Keratinocyte (primary cell): ENCODE results near the gene UBXN6.

Source experiments
- EZH2 ChIP-seq: IDR thresholded peaks from one replicate; pipeline ENCODE4 v1.6.1; 2012; ENCODE audit warnings: inconsistent platforms, mild to moderate bottlenecking, low read length, moderate library complexity
- TF ChIP-seq, protein P1 (sequence below), 3 experiments: IDR thresholded peaks in 1 of 3; conservative IDR thresholded peaks in 1 of 3; optimal IDR thresholded peaks in 1 of 3; 2 replicates in 2 of 3; 3 replicates in 1 of 3; pipeline versions ENCODE3 to v1.5.1; 2011; ENCODE audit warnings: low read length in 3 of 3, mild to moderate bottlenecking in 3 of 3, moderate library complexity in 2 of 3, control low read depth in 1 of 3, inconsistent platforms in 1 of 3; ENCODE audit not compliant: insufficient read depth in 2 of 3; ENCODE audit errors: extremely low read depth in 1 of 3

DNA sequence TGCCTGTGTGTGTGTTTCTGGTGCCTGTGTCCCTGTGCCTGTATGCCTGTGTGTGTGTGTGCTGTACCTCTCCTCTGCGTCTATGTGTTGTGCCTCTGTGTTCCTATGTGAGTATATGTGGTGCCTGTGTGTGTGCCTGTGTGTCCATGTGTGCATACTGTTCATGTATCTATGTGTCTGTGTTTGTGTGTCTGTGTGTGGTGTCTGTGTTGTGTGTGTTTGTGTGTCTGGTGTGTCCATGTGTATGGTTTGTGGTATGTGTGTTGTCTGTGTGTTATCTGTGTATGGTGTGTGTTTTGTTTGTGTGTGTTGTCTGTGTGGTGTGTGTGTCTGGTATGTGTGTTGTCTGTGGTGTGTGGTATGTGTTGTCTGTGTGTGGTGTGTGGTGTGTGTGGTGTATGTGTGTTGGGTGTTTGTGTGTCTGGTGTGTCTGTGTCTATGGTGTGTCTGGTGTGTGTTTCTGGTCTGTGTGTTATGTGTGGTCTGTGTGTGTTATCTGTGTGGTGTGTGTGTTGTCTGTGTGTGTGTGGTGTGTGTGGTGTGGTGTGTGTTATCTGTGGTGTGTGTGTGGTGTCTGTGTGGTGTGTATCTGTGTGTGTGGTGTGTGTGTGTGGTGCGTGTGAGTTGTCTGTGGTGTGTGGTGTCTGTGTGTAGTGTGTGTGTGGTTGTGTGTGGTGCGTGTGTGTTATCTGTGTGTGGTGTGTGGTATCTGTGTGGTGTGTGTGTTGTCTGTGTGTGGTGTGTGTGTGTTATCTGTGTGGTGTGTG, 34.9 kb upstream of the UBXN6 start:
- TF ChIP-seq, protein P1, sequence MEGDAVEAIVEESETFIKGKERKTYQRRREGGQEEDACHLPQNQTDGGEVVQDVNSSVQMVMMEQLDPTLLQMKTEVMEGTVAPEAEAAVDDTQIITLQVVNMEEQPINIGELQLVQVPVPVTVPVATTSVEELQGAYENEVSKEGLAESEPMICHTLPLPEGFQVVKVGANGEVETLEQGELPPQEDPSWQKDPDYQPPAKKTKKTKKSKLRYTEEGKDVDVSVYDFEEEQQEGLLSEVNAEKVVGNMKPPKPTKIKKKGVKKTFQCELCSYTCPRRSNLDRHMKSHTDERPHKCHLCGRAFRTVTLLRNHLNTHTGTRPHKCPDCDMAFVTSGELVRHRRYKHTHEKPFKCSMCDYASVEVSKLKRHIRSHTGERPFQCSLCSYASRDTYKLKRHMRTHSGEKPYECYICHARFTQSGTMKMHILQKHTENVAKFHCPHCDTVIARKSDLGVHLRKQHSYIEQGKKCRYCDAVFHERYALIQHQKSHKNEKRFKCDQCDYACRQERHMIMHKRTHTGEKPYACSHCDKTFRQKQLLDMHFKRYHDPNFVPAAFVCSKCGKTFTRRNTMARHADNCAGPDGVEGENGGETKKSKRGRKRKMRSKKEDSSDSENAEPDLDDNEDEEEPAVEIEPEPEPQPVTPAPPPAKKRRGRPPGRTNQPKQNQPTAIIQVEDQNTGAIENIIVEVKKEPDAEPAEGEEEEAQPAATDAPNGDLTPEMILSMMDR (optimal IDR thresholded peaks at IDR 0.05 in 1 of 3, IDR thresholded peaks at IDR 0.05 in 1 of 3, conservative IDR thresholded peaks at IDR 0.05 in 1 of 3; ENCODE audit: extremely low read depth in 1 of 3, insufficient read depth in 2 of 3, low read length in 3 of 3): no peak
- TF ChIP-seq EZH2: no peak
